Dermis microvascular lymphatic vessel endothelial cell (primary cell): Measurements from ENCODE around the gene RAB40B. TPM values are rescaled to one million over a fixed set of nuclear protein-coding genes. Genes with fewer than 3 reads are reported as not detected.
A peak's percentile ranks its signal among the peaks of the same experiment; 100 is the strongest.

Source experiments
- DNase-seq, 2 donors: peaks; one replicate each; pipeline versions ENCODE4 v3.0.0 to v3.0.0-alpha.2; 2010; ENCODE audit warnings: low read depth in 2 of 2
- total RNA-seq: library from RNA; depleted of rRNA; stranded (reverse); fragments of >200 nt; gene quantifications from 2 replicates; pipeline ENCODE4 v1.2.1, GENCODE V29; 2014

The RAB40B gene
- total RNA-seq, 1 donor from 2014 or later: 4.6 TPM

- DNase-seq: peak; percentile 85 to 96
Measured at GRCh38 chr17:82716203-82717010, 17.9 kb upstream of the RAB40B start, which contains the start of gene FN3KRP. Gene FN3KRP (plus strand): TSS chr17:82716706. CDS start chr17:82716756, 50 bp downstream.

- DNase-seq: no peak
Measured at GRCh38 chr17:82713071-82713723, 14.7 kb upstream of the RAB40B start.

GRCh38 chr17:82710499-82711232, 12.2 kb upstream of the RAB40B start:
- no peak for DNase-seq

- no peak for DNase-seq
Measured at GRCh38 chr17:82709676-82710498, 11.4 kb upstream of the RAB40B start.

GRCh38 chr17:82709024-82709675, 10.7 kb upstream of the RAB40B start:
- DNase-seq: no peak

GRCh38 chr17:82705756-82706155, 7.3 kb upstream of the RAB40B start:
- no peak for DNase-seq

GRCh38 chr17:82704886-82705285, 6.4 kb upstream of the RAB40B start:
- no peak for DNase-seq

GRCh38 chr17:82703935-82704865, 5.7 kb upstream of the RAB40B start:
- no peak for DNase-seq

GRCh38 chr17:82703036-82703745, 4.7 kb upstream of the RAB40B start:
- DNase-seq: no peak

GRCh38 chr17:82702231-82702927, 3.9 kb upstream of the RAB40B start:
- no peak for DNase-seq

- DNase-seq: no peak
Measured at GRCh38 chr17:82699551-82699950, 1.1 kb upstream of the RAB40B start.

GRCh38 chr17:82698974-82699442, 510 bp upstream of the RAB40B start:
- no peak for DNase-seq

- DNase-seq: no peak
Measured at GRCh38 chr17:82697808-82698064, 762 bp downstream of the RAB40B start.

GRCh38 chr17:82696916-82697807, 1.3 kb downstream of the RAB40B start:
- DNase-seq: no peak

- no peak for DNase-seq
Measured at GRCh38 chr17:82696259-82696658, 2.2 kb downstream of the RAB40B start.

GRCh38 chr17:82694647-82695046, 3.9 kb downstream of the RAB40B start:
- DNase-seq: no peak

- no peak for DNase-seq
Measured at GRCh38 chr17:82693168-82693867, 5.2 kb downstream of the RAB40B start.
